WERI-Rb-1 (cell line): ENCODE results near the gene ACAD10.
"Not testable (repeated sequence)": the region's sequence is repeated elsewhere in the genome, so short reads cannot be mapped to it uniquely, and the experiment has no call there.

Experiments used
- DNase-seq: peaks from one replicate; pipeline ENCODE4 v3.0.0-alpha.2; 2020
- H3K27ac ChIP-seq: fragments of 250-450 bp; sonication (Bioruptor Pico); 2 replicates; pipeline ENCODE4 v1.5.1; 2020; ENCODE audit warnings: mild to moderate bottlenecking, moderate library complexity
- H3K27me3 ChIP-seq: fragments of 250-450 bp; sonication (Bioruptor Pico); 2 replicates; pipeline ENCODE4 v1.5.1; 2021; ENCODE audit warnings: mild to moderate bottlenecking, low read depth, moderate library complexity; ENCODE audit not compliant: insufficient read depth, severe bottlenecking
- H3K36me3 ChIP-seq: fragments of 250-450 bp; sonication (Bioruptor Pico); 2 replicates; pipeline ENCODE4 v1.5.1; 2020; ENCODE audit warnings: mild to moderate bottlenecking, moderate library complexity
- H3K4me3 ChIP-seq: 2 replicates; pipeline ENCODE4 v1.5.1; 2011; ENCODE audit warnings: low read depth, mild to moderate bottlenecking, control low read depth, low read length
- H3K9me3 ChIP-seq: fragments of 250-450 bp; sonication (Bioruptor Pico); 2 replicates; pipeline ENCODE4 v1.5.1; 2021; ENCODE audit warnings: mild to moderate bottlenecking, moderate library complexity; ENCODE audit not compliant: severe bottlenecking
- CTCF ChIP-seq: IDR thresholded peaks from 2 replicates; pipeline ENCODE4 v1.5.1; 2011; ENCODE audit warnings: low read depth, mild to moderate bottlenecking, control low read depth, inconsistent platforms, low read length

The ACAD10 gene

GRCh38 chr12:111692575-111693210 lies 6.8 kb downstream of the ACAD10 start:
- Histone ChIP-seq H3K27me3 (no peaks in the 10 kb centered on the region), H3K9me3 (no peaks in the 10 kb centered on the region), H3K36me3 (peaks cover 8% of the 10 kb centered on the region), H3K27ac (no peak overlapping the region), H3K4me3 (no peak overlapping the region)
- peak; percentile 44 for TF ChIP-seq CTCF
- peak; percentile 13 for DNase-seq

GRCh38 chr12:111693818-111694217 lies 8.0 kb downstream of the ACAD10 start:
- TF ChIP-seq CTCF = no peak
- no peak for DNase-seq
- Histone ChIP-seq H3K4me3 (no peak overlapping the region), H3K27ac (no peak overlapping the region), H3K27me3 (no peaks in the 10 kb centered on the region), H3K36me3 (peaks cover 8% of the 10 kb centered on the region), H3K9me3 (no peaks in the 10 kb centered on the region)

- Histone ChIP-seq H3K36me3 (peaks cover 15% of the 10 kb centered on the region), H3K27ac (no peak overlapping the region), H3K9me3 (no peaks in the 10 kb centered on the region), H3K4me3 (no peak overlapping the region), H3K27me3 (no peaks in the 10 kb centered on the region)
- DNase-seq = no peak
- TF ChIP-seq CTCF = no peak
These were observed 14.1 kb downstream of the ACAD10 start for GRCh38 chr12:111699962-111700361.

- Histone ChIP-seq H3K36me3 (peaks cover 21% of the 10 kb centered on the region), H3K27me3 (no peaks in the 10 kb centered on the region), H3K4me3 (no peak overlapping the region), H3K9me3 (no peaks in the 10 kb centered on the region), H3K27ac (no peak overlapping the region)
- no peak for DNase-seq
- TF ChIP-seq CTCF = no peak
These were observed 19.8 kb downstream of the ACAD10 start for GRCh38 chr12:111705672-111706071.

GRCh38 chr12:111706145-111706544 lies 20.3 kb downstream of the ACAD10 start:
- TF ChIP-seq CTCF = no peak
- Histone ChIP-seq H3K4me3 (no peak overlapping the region), H3K27ac (no peak overlapping the region), H3K9me3 (no peaks in the 10 kb centered on the region), H3K36me3 (peaks cover 21% of the 10 kb centered on the region), H3K27me3 (no peaks in the 10 kb centered on the region)
- DNase-seq = no peak

GRCh38 chr12:111715279-111715678 lies 29.4 kb downstream of the ACAD10 start:
- TF ChIP-seq CTCF = no peak

GRCh38 chr12:111719316-111719715 lies 33.5 kb downstream of the ACAD10 start:
- H3K27me3 ChIP-seq, H3K27ac ChIP-seq, H3K4me3 ChIP-seq, DNase-seq, H3K9me3 ChIP-seq: not testable (repeated sequence)
- peaks cover 14% of the 10 kb centered on the region for H3K36me3 ChIP-seq

More at GRCh38 chr12:111715279-111715678, 29.4 kb downstream of the ACAD10 start:
- Histone ChIP-seq H3K4me3 (no peak overlapping the region), H3K27me3 (no peaks in the 10 kb centered on the region), H3K36me3 (peaks cover 11% of the 10 kb centered on the region), H3K27ac (no peak overlapping the region), H3K9me3 (no peaks in the 10 kb centered on the region)
- no peak for DNase-seq
